SKM-1 (cell line): ENCODE data around the gene SYNGAP1.

ENCODE experiments used
- DNase-seq: peaks from one replicate; lab custom pipeline; 2025; ENCODE audit not compliant: unreplicated experiment; lab: John Stamatoyannopoulos, UW

Gene SYNGAP1

GRCh38 chr6:33420491-33421343, 852 bp downstream of the SYNGAP1 start:
- no peak for DNase-seq

DNA sequence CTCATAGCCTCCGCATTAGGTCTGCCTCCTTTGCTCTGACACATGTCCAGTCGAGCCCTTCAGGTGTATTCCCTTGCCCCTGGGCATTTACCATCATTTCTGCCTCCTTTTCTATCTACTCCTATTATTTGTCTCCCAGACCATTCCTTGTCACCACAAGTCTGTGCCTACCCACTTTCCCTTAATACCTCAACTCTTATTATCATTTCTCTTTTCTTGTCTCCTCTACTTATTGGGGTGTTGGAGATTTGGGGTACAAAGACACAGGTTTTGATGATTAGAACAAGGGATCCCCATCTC, 1.4 kb downstream of the SYNGAP1 start:
- no peak for DNase-seq

- DNase-seq = no peak
These were observed 3.9 kb downstream of the SYNGAP1 start for GRCh38 chr6:33423777-33424176.

GRCh38 chr6:33424855-33425667, 5.2 kb downstream of the SYNGAP1 start:
- no peak for DNase-seq

- peak; percentile 66 for DNase-seq
These were observed 6.1 kb downstream of the SYNGAP1 start for GRCh38 chr6:33425668-33426577.

DNA sequence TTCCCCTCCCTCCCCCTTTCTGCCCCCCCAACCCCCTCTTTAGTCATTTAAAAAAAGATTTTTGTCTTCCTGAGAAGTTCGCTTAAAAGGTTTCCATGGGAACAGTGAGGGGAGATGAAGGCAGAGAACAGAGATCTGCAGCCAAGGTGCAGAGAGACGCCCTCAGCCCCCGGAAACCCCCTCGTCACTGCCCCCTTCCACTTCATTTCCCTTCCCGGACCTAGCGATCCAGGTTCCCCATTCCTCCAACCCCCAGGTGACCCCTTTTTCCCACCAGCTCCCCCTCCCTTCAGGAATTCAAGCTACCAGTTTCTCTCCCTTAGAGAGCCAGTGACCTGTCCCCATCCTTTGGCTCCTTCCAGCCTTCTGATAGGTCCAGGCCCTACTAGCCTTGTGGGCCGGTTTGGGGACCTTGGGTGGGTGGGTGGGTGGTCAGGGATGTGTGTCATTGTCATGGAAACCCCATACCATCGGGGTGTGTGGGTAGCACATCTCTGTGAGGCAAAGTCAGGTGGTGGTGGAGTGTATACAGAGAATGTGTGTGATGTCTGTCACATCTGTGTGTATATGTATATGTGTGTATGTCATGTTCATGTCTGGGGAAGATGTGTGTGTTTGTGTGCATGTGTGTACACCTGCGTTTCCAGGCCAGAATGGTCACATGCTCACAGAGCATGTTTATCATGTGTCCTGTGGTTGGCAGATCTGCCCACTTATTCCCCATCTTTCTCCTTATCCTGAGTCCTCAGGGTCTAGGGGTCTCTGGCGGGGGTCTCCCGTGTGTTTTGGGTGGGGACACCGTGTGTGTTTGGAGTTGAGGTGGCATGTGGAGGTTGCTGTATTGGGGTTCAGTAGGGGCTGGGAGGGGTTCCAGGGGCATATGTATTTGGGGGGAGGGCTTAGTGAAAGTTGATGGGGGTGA, 7.0 kb downstream of the SYNGAP1 start:
- DNase-seq = no peak

DNA sequence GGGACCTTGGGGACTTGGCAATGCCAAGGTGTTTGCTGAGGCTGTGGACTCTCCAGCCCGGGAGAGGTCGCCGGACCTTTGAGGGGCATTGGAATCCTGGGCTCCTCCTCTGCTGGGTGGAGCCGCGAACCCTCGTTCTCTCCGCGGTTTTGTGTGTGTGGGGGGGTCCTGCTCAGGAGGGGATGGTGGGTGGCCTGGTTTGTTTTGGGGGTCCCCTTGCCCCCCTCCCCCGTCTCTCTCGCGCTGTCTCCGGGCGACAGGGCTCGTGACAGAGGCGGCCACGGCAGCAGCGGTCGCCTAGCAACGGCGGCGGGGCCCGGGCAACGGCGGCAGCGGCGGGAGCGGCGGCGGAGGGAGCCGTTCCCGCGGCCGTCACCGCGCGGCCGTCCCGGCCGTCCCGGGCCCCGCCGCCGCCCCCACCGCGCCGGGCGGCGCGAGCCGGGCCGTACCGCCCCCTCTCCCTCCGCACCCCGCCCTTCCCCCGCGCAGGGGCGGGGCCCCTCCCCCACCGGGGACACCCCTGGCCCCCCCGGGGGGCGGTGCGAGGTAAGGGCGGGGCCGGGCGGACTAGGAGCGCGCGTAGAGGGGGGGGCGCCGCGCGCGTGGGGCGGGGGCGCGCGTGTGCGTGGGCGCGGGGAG, 7.8 kb downstream of the SYNGAP1 start:
- no peak for DNase-seq

- DNase-seq = peak; percentile 50
These were observed 8.5 kb downstream of the SYNGAP1 start for GRCh38 chr6:33428224-33428965.

DNA sequence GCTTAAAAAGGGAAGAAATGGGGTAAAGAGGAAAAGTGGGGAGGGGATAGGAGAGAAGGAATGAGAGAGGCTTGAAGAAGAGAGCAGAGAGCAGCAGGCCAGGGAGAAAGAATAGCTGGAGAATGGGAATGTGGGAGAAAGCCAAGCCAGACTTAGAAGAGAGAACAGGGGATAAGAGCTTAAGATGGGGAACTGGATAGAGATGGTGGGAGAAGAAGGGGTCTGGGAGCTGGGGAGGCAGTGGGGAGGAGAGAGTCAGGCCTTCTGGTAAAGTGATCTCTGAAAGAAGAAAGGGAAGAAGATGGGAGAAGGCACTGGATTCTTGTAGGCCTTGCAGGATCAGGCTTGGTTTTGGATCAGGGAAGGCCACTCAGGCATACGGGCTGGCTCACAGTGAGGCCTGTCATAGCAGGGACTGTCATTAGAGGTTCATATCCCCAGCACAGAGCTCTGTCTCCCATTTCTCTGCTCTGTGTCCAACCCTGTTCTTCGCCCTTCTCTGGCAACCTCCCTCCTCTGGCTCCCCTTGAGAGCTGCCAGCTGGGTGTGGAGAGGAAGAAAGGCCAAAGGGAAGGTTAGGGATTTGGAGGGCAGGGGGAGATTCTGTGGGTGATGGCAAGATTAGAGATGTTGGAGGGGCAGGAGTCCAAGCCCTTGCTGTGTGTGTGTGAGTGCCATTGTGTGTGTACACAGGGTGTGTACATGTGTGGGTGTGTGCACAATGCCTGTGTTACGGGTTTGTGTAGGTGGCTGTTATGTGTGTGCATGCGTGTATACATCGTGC, 9.3 kb downstream of the SYNGAP1 start:
- DNase-seq = no peak

- DNase-seq = no peak
These were observed 9.8 kb downstream of the SYNGAP1 start for GRCh38 chr6:33429750-33430052.

- no peak for DNase-seq
These were observed 10.5 kb downstream of the SYNGAP1 start for GRCh38 chr6:33430334-33430733.

DNA sequence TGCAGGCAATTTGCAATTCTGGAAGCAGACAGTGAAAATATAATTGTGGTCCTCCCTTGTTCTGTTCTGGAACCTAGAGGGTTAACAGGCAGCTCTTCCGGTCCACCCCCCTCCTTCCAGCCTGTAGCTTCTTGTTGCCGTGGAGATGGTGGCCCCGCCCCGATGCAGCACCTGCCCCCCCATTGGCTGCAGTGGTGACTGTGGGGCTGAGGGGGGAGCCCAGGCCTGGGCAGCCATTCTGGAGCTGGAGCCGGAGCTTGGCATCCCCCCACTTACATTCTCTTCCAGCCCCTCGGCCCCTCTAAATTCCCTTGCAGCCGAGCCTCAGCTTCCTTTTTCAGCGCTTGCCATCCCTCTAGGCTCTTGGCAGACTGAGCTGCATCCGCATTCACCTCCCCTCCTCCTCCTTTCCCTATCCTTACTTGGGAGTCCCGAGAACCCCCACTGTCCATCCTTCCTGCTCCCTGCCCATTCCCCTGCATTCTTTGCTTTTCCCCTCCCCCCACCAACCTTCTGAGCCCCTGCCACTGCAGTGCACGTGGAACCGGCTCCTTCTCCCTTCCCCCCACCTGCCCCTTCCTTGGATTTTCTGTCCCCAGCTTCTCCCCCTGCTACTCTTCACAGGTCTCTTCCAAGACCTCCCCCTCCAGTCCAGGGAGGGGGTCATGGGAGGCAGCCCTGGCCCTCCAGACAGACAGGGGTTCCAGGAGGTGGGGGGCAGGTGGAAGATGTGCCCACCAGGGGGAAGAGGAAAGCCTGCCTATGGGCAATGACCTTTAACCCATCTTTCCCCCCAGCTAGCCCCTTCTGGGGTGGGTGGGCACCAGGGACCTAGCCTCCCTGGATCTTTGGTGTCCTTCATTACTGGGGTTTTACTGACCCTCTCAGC, 11.4 kb downstream of the SYNGAP1 start:
- no peak for DNase-seq

DNA sequence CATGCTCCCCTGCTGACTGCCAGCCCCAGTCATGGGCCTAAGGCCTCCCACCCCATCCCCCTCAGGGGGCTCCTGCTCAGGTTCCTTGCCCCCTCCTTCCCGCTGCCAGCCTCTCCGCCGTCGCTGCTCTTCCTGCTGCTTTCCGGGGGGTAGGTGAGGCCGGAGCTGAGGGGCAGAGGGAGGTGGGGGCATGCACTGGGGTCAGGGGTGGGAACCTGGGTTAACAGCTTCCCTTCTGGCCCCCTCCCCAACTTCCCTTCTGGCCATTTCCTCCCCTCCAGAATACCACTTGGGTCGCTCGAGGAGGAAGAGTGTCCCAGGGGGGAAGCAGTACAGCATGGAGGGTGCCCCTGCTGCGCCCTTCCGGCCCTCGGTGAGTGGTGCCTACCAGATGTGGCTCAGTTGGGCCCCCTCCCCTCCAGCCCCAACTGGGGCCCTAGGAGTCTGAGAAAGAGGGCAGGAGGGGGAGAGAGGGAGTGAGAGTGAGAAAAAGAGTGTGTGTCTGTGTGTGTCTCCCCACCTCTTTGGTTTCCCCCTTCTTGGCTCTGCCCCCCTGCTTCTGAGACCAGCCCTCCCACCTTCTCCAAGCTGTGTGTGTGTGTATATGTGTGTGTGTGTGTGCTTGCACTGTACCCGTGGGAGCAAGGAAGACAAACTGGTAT, 12.1 kb downstream of the SYNGAP1 start:
- DNase-seq = no peak

DNA sequence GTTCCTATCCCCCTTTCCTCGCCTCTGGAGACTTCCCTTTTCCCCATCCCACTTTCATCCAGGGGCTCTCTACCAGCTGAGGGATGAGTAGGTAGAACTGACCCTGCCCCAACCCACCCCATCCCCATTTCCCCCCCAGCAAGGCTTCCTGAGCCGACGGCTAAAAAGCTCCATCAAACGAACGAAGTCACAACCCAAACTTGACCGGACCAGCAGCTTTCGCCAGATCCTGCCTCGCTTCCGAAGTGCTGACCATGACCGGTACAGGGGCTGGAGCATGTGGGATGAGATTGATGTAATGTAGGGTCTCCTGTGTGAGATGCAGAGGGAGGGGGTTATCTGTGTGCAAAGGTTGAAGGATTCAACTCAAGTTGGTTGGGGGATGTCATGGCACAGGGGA, 12.7 kb downstream of the SYNGAP1 start:
- DNase-seq = no peak

GRCh38 chr6:33433001-33433543, 13.2 kb downstream of the SYNGAP1 start:
- no peak for DNase-seq

DNA sequence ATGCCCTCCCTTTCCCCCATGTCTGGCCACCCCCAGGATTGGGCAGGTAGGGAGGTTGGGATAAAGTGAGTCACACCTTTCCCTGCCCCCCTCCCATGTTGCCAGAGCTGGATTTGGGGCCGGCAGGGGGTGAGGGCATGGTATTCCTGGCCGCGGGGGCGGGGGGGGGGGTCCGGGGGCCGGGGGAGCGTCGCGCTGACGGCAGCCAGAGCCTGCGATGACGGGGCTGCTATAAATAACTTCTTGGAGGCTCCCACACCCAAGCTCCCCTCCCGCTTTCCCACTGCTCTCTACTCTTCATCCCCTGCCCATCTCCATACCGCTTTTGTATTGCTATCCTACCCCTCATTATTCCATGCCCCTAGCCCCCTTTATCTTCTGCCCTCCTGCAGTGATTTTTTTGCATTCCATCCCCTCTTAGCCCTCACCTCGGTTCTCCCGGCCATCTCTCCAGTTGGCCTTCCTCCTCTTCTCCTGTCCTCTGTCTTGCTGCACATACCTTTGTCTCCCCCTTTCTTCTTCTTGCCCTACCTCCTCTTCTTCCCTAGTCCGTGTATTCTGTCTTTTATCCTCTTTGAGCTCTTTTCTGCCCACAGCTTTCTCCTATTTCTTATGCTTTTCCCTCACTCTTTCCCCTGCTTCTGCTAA, 13.8 kb downstream of the SYNGAP1 start:
- no peak for DNase-seq
